ENCODE measurements around the gene CTNNA1. TPM values are rescaled to one million over a fixed set of nuclear protein-coding genes. Genes with fewer than 3 reads are reported as not detected.

CTNNA1 gene
- total and polyA plus RNA-seq, 9 of the 15 experiments (the other 6 are each of a cell fraction or from before 2014, with no cell fraction given): 29.6 to 117 (median 89.1) TPM

GRCh38 chr5:138925090-138925635, 171.9 kb downstream of the CTNNA1 start:
- DNase-seq (ENCODE audit: extremely low read depth in 1 of 4, low spot score in 3 of 4) (no peak), FAIRE-seq (no peak), ATAC-seq (no peak)
- ChIA-PET POLR2A (interaction anchor here (0.8 to 1.1 kb wide), 2 partner anchors 10 to 253 kb away, joined by 4 to 5 read pairs; no protein-coding TSS in a partner anchor), CTCF (ENCODE audit: low intra/inter-chr PET ratio) (no interaction called here)
- Histone ChIP-seq H3K79me2 (ENCODE audit: control insufficient read depth, insufficient read depth, low read length) (no peaks in the 10 kb centered on the region), H3K4me2 (ENCODE audit: insufficient read depth, low read length) (no peak overlapping the region), H3K4me3 (no peak overlapping the region), H3K9ac (ENCODE audit: insufficient read depth in 1 of 2, low read depth in 2 of 2, low read length in 2 of 2) (no peak overlapping the region), H3K9me3 (replicated peaks; ENCODE audit: control insufficient read depth, insufficient read depth, low read depth, low read length) (no peaks in the 10 kb centered on the region), H3K4me1 (replicated peaks in 1 of 2; ENCODE audit: control insufficient read depth in 2 of 2, insufficient read depth in 2 of 2, low read length in 2 of 2) (no peaks in the 10 kb centered on the region; a peak in 1 of 5 replicates), H3K9me1 (ENCODE audit: control insufficient read depth, insufficient read depth, low read length) (no peaks in the 10 kb centered on the region), H3K27me3 (ENCODE audit: control insufficient read depth in 2 of 2, insufficient read depth in 2 of 2, low read length in 2 of 2) (no peaks in the 10 kb centered on the region), H4K20me1 (replicated peaks; ENCODE audit: control insufficient read depth, insufficient read depth, low read length) (peaks cover 9% of the 10 kb centered on the region; the same call in 1 of the 2 replicates), H3K27ac (ENCODE audit: extremely low read depth, low read depth, low read length) (no peak overlapping the region), H2AFZ (ENCODE audit: low read depth, low read length) (no peak overlapping the region), H3K36me3 (ENCODE audit: control insufficient read depth, insufficient read depth, low read length) (peaks cover 49% of the 10 kb centered on the region)
- WGBS (ENCODE audit: insufficient coverage, low coverage, missing lambda C conversion rate): 80% methylated on average over 12 of the region's 12 CpGs
- no TSS peak for BruUV-seq (replicated peaks)
- TF ChIP-seq ZNF280B (CRISPR knock-in tag; IDR thresholded peaks at IDR 0.05): no peak
- no peak for TF ChIP-seq ZNF121 (CRISPR knock-in tag; conservative IDR thresholded peaks at IDR 0.05)
- TF ChIP-seq BRD4 (IDR thresholded peaks at IDR 0.05): no peak
- TF ChIP-seq E2F3 (CRISPR knock-in tag; IDR thresholded peaks at IDR 0.05): no peak
- no peak for TF ChIP-seq SMC3 (conservative IDR thresholded peaks at IDR 0.05; ENCODE audit: insufficient read depth, low read depth, low read length)
- no peak for TF ChIP-seq ZBTB34 (CRISPR knock-in tag; IDR thresholded peaks at IDR 0.05)
- intact Hi-C loops (cut with micrococcal nuclease): no loop called here
- in situ Hi-C loops (cut with MboI): no loop called here

All from K562 (cell line).